ENCODE measurements around the gene FAM120C. TPM values are rescaled to one million over a fixed set of nuclear protein-coding genes. Genes with fewer than 3 reads are reported as not detected.

Gene FAM120C
- total and polyA plus RNA-seq, 10 donors = 3.8 to 15.7 (median 8.3) TPM

DNA sequence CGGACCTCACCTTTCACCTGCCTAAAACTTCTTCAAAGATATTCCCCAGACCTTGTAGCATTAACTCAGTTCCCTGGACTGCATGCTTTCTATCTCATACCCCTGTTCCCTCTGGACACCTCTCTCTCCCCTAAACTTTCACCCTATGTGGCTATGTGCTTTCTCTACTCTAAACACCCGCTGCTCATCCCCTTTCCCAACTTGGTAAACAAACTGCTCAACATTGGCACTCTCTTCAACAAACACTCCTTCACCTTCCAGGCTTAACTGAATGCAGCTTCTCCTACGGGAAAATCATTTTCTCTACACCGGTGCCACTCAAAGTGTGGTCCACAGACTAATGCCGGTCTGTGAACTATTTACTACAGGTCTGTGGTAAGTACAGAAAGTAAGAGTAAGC, 158.7 kb downstream of the FAM120C start:
- Histone ChIP-seq H3K27me3 (replicated peaks in 1 of 7) (no peaks in the 10 kb centered on the region), H3K4me1 (no peaks in the 10 kb centered on the region), H3K27ac (no peak overlapping the region), H3K36me3 (peaks cover 0 to 91% (median 6%) of the 10 kb centered on the region in 6 donors), H3K9me3 (no peaks in the 10 kb centered on the region), H3K4me3 (no peak overlapping the region)
- intact Hi-C loops (cut with DNase I; ENCODE audit: low total_unique reads) = no loop called here
- no peak for DNase-seq
- WGBS, 5 donors = 88 to 99% (median 96%) methylated on average over 5 of the region's 5 CpGs
- no peak for TF ChIP-seq POLR2AphosphoS5 (IDR thresholded peaks at IDR 0.05)
- TF ChIP-seq, protein P1, sequence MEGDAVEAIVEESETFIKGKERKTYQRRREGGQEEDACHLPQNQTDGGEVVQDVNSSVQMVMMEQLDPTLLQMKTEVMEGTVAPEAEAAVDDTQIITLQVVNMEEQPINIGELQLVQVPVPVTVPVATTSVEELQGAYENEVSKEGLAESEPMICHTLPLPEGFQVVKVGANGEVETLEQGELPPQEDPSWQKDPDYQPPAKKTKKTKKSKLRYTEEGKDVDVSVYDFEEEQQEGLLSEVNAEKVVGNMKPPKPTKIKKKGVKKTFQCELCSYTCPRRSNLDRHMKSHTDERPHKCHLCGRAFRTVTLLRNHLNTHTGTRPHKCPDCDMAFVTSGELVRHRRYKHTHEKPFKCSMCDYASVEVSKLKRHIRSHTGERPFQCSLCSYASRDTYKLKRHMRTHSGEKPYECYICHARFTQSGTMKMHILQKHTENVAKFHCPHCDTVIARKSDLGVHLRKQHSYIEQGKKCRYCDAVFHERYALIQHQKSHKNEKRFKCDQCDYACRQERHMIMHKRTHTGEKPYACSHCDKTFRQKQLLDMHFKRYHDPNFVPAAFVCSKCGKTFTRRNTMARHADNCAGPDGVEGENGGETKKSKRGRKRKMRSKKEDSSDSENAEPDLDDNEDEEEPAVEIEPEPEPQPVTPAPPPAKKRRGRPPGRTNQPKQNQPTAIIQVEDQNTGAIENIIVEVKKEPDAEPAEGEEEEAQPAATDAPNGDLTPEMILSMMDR (IDR thresholded peaks at IDR 0.05 in 8 of 11, conservative IDR thresholded peaks at IDR 0.05 in 3 of 11) = no peak
- TF ChIP-seq POLR2A (IDR thresholded peaks at IDR 0.05) = no peak

Small RNA genes within 50 kb of the gene (small RNA-seq; reads per million reads assigned to genes)
- 0 reads per million in 4 donors for gene AL589872.1

Other genes with a start within 250 kb of the FAM120C start
- gene PHF8, start 138.8 kb downstream of the FAM120C start, total RNA-seq = 10 to 100 TPM; 28.5 to 53.5 (median 40.0) TPM
- gene PHF8, start 138.8 kb downstream of the FAM120C start, polyA plus RNA-seq = 10 to 100 TPM in 1 of 3 donors, 1 to 10 TPM in 2; 4.8 to 10.2 (median 5.6) TPM
- 1 to 10 TPM in 5 of 7 donors, under 1 TPM in 2; 0.83 to 1.8 (median 1.1) TPM for gene WNK3, start 174.8 kb upstream of the FAM120C start, total RNA-seq
- gene WNK3, start 174.8 kb upstream of the FAM120C start, polyA plus RNA-seq = under 1 TPM; 0.06 to 0.11 (median 0.10) TPM

Measured in spleen (tissue), 11 donors.